GM21390 (cell line): ENCODE measurements around the gene POLL.
"Not testable (repeated sequence)": the region's sequence is repeated elsewhere in the genome, so short reads cannot be mapped to it uniquely, and the experiment has no call there.

Experiments used
- ATAC-seq: cut with Tn5 transposase; IDR thresholded peaks from one replicate; pipeline ENCODE4 v1.9.1; 2021; ENCODE audit not compliant: unreplicated experiment

POLL gene

DNA sequence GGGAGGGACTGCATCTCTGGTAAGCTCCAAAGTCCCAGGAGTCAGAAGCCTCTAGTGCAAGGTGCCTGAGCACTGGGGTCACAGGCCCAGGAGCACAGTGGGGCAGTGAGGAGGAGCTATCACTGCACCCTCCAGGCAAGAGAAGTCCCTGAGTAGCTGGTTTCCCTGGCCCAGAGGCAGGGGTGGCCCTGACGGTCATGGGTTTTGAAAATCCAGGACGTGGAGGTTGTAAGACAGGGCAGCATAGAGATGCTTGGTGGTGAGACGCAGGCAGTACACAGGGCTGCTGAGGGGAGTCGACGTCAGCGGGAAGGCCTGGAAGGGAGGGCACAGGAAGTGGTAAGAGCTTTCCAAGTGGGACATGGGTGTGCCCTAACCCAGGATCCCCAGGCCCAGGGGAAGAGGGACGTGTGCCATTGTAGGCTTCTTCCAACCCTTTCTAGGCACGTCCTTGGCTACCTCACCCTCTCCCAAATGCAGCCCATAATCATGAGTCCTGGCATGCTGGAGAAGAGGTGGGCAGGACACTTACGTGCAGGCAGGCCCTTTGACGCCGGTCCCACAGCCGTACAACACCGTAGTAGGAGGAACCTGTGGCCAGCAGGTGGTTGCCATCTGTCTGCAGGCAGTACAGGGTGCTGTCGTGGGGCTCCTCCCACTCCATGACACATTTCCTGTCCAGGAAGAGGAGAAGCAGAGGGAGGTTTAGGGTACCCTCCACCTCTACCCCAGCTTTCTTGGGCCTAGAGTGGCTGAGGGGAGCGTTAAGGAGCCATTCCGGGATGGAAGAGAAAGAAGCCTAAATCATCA is 23.2 kb upstream of the POLL start:
- ATAC-seq, result no peak

- ATAC-seq, result no peak
Measured at GRCh38 chr10:101609481-101609880, 21.4 kb upstream of the POLL start.

DNA sequence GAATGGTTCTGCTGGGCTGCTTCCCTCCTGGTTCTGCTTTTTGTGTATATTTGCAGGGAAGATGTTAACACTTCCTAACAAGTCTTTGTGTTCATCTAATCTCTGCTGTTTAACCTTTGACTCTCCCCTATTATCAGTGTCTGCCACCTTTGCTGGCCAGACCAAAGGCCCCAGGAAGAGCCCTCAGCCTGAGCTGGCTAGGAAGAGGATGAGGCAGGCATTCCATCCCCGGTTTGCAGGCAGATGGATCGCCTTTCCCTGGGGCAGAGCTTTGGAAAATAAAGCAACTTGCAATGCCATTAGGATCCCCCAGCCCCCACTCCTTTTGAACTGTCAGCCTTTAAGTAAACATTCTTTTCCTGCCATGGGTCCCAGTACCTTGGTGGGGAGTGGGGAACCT is 19.1 kb upstream of the POLL start:
- ATAC-seq, result no peak

GRCh38 chr10:101602761-101603398 is 14.8 kb upstream of the POLL start:
- ATAC-seq, result no peak

- ATAC-seq, result no peak
Measured at GRCh38 chr10:101601541-101601940, 13.5 kb upstream of the POLL start.

DNA sequence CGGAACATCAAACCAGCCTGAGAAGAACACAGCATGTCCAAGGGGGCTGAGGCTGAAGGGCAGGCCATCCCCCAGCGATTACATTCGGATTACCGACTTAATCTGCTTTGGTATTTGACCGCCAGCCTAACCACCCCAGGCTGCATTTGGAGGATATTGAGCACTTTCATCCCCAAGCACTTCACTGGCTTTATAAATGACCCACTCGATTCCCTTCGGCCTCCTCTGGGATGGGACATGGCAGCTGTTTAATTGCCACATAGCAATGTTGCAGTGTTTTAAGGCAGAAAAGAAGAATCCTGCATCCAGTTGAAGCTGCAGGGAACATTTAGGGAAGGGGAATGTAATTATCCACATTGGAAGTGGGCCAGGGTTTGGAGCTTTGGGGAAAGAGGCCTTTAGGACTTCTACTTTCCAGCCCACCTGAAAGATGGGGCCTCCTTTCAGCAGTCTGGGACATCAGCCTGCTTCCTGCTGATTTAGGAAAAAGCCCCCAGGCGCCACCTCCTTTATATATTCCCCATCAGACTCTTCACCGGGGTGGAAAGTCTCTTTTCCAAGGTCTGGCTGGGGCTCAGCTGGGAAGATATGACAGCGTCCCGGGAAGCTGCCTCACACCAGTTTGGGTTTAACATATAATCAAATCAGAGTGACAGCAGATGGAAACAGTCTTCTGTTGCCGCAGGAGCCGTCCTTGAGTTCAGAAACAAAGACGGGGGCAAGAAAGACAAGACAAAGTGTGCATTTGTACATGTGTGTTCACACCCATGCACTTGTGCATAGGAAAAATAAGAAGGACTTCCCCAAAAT is 9.2 kb upstream of the POLL start:
- ATAC-seq, result no peak

DNA sequence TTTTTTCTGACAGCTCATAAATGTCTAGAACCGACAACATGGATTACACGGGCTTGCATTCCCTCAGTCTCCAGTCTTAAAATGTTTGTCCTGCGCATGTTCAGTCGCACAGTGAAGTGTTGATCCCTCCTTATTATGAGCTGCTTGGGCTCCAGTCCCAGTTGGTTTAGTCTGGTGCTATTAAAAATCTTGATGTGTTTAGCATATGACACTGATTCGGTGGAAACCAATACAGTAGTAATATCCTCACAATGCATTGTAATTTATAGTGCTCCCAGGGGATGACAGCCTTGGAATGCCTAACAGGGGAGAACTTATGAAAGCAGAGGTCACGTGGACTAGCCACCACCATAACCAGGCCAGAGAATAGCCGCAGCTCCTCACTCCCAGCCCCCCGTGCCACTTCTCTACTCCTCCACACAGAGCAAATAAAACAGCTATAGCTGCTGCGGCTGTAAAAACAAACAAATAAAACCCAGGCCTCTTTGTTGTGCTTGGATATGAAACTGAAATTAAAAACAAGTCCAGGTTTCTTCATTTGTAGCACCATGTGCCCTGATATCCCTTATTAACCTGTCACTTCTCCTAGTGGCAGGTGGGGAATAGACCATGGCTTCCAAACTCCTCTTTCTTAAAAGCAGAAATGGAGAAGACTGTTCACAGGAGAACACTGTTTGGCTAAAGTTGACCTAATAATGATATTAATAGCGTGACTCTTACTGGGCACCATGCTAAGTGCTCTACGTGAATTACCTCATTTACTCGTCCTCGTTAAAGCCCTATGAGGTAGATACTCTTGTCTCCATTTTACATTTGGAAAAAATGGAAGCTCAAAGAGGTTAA is 7.8 kb upstream of the POLL start:
- ATAC-seq, result no peak

DNA sequence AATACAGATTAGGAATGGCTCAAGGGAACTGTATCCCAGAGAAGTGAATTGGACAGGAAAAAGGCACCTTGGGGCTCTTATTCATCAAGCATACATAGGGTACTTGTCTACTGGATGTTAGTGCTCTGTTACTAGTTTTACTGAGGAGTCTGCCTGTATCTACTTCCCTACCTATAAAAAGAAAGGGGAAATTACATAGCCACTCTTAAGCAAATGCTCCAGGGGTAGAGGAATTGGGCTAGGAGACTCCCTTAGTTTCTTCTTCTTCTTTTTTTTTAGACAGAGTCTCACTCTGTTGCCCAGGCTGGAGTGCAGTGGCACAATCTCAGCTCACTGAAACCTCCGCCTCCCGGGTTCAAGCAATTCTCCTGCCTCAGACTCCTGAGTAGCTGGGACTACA is 5.3 kb upstream of the POLL start:
- not testable (repeated sequence) for ATAC-seq

- ATAC-seq, result no peak
Measured at GRCh38 chr10:101588879-101589278, 822 bp upstream of the POLL start.

DNA sequence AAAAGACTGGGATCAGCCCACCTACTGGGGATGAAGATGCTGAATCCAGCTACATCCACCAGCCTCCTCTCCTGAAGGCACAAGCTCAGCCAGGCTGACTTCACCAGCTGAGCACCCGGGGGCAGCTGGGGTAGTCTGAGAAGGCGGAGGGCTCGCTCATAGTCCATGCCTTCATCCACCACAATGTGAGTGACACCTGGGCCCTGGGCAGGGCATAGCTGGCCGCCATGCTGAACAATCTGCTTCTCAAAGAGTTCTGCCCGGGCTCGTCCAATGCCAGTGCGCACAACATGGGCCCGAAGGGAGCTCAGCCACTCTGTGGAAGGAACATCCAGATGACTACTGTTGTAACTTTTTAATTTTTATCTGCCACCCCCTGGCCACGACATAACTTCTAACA is 2.2 kb downstream of the POLL start:
- no peak for ATAC-seq

DNA sequence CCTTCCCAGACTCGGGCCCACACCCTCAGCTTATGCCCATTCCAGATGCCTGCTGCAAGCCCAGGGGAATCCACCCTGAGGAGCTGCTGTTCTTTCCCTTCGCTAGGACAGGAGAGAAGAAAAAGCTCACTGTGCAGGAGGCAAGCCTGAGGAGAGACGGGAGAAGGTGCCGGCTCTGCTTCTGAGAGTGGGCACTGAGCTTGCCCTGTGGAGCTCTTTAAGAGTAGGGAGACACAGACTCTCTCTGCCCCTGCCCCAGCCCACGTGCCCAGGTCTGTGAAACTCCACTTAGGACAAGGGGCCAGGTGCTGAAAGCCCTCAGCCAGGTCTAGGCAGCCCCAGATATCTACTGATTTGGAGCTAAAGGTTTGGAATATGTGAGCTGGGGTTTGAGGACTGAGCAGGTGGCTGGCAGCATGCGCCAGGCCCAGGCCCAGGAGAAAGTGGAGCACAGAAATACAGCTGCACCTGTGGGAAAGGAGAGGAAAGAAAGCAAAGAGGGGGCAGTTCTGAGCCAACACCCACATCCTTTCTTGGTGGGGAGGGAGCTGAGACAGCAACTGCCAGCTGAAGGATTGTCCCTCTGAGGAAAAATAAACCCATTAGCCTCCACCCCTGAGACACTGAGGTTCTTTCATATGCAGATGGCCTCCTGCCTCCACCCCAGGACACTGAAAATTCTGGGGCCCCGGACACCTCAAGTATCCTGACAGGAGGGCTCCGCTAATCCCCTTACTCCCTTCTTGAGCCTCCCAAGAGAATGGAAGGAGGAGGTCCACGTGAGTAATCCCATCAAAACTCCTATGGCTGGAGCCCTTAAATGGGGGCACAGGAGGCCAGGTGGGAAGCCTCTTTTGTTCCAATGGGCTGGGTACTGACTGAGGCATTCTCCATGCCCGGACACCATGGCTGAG is 7.3 kb downstream of the POLL start:
- no peak for ATAC-seq

GRCh38 chr10:101579516-101579870 is 8.6 kb downstream of the POLL start:
- no peak for ATAC-seq

DNA sequence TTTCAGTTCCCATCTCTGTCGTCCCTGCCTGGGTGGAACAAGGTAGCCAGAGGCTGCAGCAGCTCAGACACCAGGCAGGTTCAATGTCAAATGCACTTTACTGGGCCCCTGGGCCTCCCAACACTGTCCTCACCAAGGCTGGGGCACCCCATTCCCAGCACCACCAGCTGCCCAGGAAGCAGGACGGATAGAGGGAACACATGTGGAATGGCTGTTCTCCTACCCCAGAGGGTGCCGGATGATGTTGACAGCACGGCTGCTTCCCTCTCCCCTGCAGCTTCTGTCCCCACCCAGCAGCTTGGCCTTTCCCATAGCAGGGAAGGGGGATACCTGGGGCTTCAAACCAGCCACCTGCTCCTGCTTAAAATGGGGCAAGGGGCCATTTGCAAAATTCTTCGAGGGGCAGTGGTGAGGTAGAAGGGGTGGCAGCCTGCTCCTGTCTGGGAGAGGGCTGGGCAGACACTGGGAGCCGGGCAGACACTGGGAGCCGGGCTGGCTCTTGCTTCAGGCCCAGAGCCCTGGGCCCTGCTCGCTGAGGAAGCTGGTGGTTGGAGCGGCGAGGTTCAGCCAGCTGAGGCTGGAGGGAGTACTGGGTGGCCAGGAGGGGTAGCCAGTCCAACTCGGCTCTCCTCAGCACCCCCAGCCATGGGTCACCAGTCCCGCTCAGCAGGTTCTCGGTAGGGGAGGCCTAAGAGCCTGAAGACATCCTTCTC is 9.1 kb downstream of the POLL start:
- no peak for ATAC-seq

- no peak for ATAC-seq
Measured at GRCh38 chr10:101578192-101578591, 9.9 kb downstream of the POLL start.

DNA sequence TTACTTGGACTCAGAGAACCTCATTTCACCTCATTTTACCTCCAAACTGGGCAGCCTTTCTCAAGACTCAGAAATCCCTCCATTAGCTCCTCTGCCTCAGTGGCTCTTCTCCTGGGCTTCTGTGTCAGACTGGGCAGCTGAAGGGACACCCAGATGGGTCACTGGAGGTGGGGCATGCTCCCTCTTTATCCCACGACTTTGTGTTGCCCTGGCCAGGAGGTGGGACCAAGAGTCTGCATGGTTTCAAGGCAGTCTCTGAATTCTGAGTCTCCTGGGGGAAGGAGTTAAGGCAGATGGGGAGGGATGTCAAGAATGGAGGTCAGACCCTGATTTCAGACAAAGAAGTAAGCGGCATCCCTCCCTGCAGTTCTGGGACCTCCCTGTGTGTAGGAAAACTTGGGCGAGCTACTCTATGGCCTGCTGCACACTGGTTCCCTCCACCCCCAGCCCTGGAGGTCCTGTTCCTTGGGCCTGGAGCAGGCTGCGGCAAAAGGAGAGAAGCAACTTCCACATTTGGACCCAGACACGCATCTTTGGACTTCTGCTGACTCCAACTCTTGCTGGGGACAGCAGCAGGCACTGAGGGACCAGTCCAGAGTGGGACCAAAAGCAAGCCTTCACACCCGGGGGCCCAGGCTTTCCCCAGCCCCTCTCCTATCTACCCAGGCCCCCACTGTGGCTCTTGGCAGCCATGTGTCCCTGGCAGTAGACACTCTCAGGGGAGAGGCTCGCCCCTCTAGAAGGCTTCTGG is 10.8 kb downstream of the POLL start:
- no peak for ATAC-seq

DNA sequence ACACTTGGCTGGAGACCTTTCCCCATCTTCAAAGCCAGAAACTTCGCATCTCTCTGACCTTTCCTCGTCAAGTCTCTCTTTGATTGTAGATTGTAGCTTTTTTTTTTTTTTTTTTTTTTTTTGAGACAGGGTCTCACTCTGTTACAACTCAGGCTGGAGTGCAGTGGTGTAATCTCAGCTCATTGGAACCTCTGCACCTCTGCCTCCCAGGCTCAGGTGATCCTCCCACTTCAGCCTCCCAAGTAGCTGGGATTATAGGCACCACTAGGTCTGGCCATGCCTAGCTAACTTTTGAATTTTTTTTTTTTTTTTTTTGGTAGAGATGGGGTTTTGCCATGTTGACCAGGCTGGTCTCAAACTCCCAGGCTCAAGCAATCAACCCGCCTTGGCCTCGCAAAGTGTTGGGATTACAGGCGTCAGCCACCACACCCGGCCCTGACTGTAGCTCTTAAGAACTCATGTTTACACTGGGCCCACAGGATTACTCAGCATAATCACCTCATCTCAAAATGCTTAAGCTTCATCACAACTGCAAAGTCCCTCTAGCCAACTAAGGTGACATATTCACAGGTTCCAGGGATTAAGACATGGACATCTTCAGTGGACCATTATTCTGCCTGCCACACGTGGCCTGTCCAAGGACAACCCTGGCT is 11.7 kb downstream of the POLL start:
- no peak for ATAC-seq

- no peak for ATAC-seq
Measured at GRCh38 chr10:101575580-101576210, 12.4 kb downstream of the POLL start.

GRCh38 chr10:101575091-101575490 is 13.0 kb downstream of the POLL start:
- no peak for ATAC-seq
